ENCODE measurements around the gene BNIP1. TPM values are rescaled to one million over a fixed set of nuclear protein-coding genes. Genes with fewer than 3 reads are reported as not detected.

The BNIP1 gene
- total RNA-seq, 2 donors from 2014 or later = 12.5 to 19.8 TPM

DNA sequence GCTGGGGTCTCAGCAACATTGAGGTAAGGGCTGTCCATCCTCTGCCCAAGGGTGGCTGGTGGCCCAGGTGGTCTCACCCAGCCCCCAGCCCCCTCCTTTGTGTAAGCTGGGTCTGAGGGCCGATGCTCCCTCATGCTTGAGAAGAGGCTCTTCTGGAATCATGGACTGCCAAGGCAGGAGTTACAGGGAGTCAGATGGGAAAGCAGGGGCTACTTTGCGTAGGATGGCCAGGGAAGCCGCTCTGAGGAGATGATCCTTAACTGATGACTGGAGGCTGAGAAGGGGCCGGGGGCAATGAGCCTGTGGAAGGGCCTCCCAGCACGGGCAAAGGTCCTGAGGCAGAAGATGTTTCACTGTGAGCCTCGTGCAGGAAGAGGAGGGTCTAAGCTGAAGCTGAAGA, 67.0 kb downstream of the BNIP1 start:
- no peaks in the 10 kb centered on the region for H3K36me3 ChIP-seq
- H3K9me3 ChIP-seq = no peaks in the 10 kb centered on the region
- TF ChIP-seq, protein P1, sequence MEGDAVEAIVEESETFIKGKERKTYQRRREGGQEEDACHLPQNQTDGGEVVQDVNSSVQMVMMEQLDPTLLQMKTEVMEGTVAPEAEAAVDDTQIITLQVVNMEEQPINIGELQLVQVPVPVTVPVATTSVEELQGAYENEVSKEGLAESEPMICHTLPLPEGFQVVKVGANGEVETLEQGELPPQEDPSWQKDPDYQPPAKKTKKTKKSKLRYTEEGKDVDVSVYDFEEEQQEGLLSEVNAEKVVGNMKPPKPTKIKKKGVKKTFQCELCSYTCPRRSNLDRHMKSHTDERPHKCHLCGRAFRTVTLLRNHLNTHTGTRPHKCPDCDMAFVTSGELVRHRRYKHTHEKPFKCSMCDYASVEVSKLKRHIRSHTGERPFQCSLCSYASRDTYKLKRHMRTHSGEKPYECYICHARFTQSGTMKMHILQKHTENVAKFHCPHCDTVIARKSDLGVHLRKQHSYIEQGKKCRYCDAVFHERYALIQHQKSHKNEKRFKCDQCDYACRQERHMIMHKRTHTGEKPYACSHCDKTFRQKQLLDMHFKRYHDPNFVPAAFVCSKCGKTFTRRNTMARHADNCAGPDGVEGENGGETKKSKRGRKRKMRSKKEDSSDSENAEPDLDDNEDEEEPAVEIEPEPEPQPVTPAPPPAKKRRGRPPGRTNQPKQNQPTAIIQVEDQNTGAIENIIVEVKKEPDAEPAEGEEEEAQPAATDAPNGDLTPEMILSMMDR (IDR thresholded peaks at IDR 0.05) = no peak
- no peak for TF ChIP-seq POLR2AphosphoS5 (IDR thresholded peaks at IDR 0.05)
- no peak for TF ChIP-seq POLR2A (IDR thresholded peaks at IDR 0.05)
- intact Hi-C loops (cut with DNase I) = no loop called here
- no peaks in the 10 kb centered on the region for H3K4me1 ChIP-seq (replicated peaks)
- no peak for DNase-seq (ENCODE audit: low spot score)
- WGBS = 85% methylated on average over 6 of the region's 6 CpGs
- H3K27ac ChIP-seq = no peak overlapping the region
- H3K27me3 ChIP-seq (replicated peaks; ENCODE audit: insufficient read depth) = peaks cover 2% of the 10 kb centered on the region
- H3K4me3 ChIP-seq = no peak overlapping the region

DNA sequence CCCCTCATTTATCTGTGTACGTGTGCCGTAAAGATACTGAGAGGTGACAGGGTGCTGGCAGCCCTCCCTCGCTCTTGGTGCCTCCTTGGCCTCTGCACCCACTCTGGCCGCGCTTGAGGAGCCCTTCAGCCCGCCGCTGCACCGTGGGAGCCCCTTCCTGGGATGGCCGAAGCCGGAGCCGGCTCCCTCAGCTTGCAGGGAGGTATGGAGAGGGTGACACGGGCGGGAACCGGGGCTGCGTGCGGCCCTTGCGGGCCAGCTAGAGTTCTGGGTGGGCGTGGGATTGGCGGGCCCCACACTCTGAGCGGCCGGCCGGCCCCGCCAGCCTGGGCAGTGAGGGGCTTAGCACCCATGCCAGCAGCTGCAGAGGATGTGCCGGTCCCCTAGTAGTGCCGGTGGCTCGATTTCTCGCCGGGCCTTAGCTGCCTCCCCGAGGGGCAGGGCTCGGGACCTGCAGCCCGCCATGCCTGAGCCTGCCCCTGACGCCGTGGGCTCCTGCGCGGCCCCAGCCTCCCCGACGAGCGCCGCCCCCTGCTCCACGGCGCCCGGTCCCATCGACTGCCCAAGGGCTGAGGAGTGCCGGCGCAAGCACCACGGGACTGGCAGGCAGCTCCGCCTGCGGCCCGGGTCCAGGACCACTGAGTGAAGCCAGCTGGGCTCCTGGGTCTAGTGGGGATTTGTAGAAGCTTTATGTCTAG, 69.1 kb downstream of the BNIP1 start:
- Histone ChIP-seq H3K4me3 (no peak overlapping the region), H3K27ac (no peak overlapping the region), H3K4me1 (replicated peaks) (no peaks in the 10 kb centered on the region), H3K27me3 (replicated peaks; ENCODE audit: insufficient read depth) (no peaks in the 10 kb centered on the region), H3K9me3 (no peaks in the 10 kb centered on the region), H3K36me3 (no peaks in the 10 kb centered on the region)
- intact Hi-C loops (cut with DNase I) = no loop called here
- 93% methylated on average over 44 of the region's 49 CpGs for WGBS
- no peak for TF ChIP-seq POLR2A (IDR thresholded peaks at IDR 0.05)
- TF ChIP-seq, protein P1 (IDR thresholded peaks at IDR 0.05) = no peak
- TF ChIP-seq POLR2AphosphoS5 (IDR thresholded peaks at IDR 0.05) = no peak
- DNase-seq (ENCODE audit: low spot score) = no peak

Other genes with a start within 250 kb of the BNIP1 start
- 10 to 100 TPM; 20.4 to 47.6 TPM for gene RPL26L1, start 185.1 kb upstream of the BNIP1 start, total RNA-seq
- gene ATP6V0E1, start 160.8 kb upstream of the BNIP1 start, total RNA-seq = 100 to 1,000 TPM; 171 to 232 TPM
- 10 to 100 TPM; 21.5 to 52.3 TPM for gene CREBRF, start 88.2 kb upstream of the BNIP1 start, total RNA-seq
- not detected for gene NKX2-5, start 90.7 kb downstream of the BNIP1 start, total RNA-seq
- 1 to 10 TPM in 1 of 2 donors, under 1 TPM in 1; 0.82 to 6.7 TPM for gene STC2, start 183.9 kb downstream of the BNIP1 start, total RNA-seq

All from prostate gland (tissue), 2 donors.